ENCODE data around the gene CCDC194. TPM values are rescaled to one million over a fixed set of nuclear protein-coding genes. Genes with fewer than 3 reads are reported as not detected.

The CCDC194 gene
- total RNA-seq, 1 experiment from 2014 or later: 4.1 TPM

DNA sequence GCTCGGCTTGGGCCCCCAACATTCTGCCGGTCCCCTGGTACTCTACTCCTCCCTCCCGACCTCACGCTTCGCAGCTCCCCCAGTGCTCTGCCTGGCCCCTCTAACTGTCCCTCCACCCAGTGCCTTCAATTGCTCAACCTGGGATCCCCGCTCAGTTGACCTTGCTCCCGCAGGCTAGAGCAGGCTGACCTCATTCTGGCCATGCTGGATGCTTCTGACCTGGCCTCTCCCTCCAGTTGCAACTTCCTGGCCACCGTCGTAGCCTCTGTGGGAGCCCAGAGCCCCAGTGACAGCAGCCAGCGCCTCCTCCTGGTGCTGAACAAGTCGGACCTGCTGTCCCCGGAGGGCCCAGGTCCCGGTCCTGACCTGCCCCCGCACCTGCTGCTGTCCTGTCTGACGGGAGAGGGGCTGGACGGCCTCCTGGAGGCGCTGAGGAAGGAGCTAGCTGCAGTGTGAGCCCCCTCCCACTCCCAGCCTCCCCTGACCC is 53.1 kb downstream of the CCDC194 start:
- Histone ChIP-seq H3K79me2 (ENCODE audit: low read length) (peaks cover 9% of the 10 kb centered on the region), H3K27ac (ENCODE audit: low read length) (no peak overlapping the region), H3K4me3 (ENCODE audit: low read length) (no peak overlapping the region), H3K27me3 (ENCODE audit: low read length) (no peaks in the 10 kb centered on the region), H3K9me2 (replicated peaks; ENCODE audit: insufficient read depth, low read length) (no peaks in the 10 kb centered on the region), H2AFZ (ENCODE audit: low read length) (no peak overlapping the region), H3K4me1 (ENCODE audit: low read length) (peaks cover 12% of the 10 kb centered on the region), H3K4me2 (ENCODE audit: low read depth, low read length, poor library complexity, severe bottlenecking) (no peak overlapping the region), H3K36me3 (ENCODE audit: insufficient read depth, low read length) (peaks cover 5% of the 10 kb centered on the region; the same call in 1 of the 2 replicates), H3K9me3 (ENCODE audit: low read length) (no peaks in the 10 kb centered on the region), H4K20me1 (ENCODE audit: insufficient read depth, low read depth, low read length) (no peaks in the 10 kb centered on the region), H3K9ac (ENCODE audit: low read length) (no peak overlapping the region)
- DNase-seq: no peak

Other genes starting within 250 kb of the CCDC194 start
- gene USE1, start 178.8 kb downstream of the CCDC194 start, total RNA-seq (2014; rRNA removed; shearing (Covaris generic); ENCODE audit: low replicate concordance): 34.0 and 39.8 TPM in 2 replicates
- gene OCEL1, start 168.0 kb downstream of the CCDC194 start, total RNA-seq (2014; rRNA removed; shearing (Covaris generic); ENCODE audit: low replicate concordance): 6.2 and 13.0 TPM in 2 replicates
- gene NR2F6, start 148.3 kb downstream of the CCDC194 start, total RNA-seq (2014; rRNA removed; shearing (Covaris generic); ENCODE audit: low replicate concordance): 8.6 and 20.3 TPM in 2 replicates
- 0.25 TPM in 1 of 2 replicates, not detected in the other for gene USHBP1, start 129.5 kb downstream of the CCDC194 start, total RNA-seq (2014; rRNA removed; shearing (Covaris generic); ENCODE audit: low replicate concordance)
- 83.9 and 84.7 TPM in 2 replicates for gene BABAM1, start 126.8 kb downstream of the CCDC194 start, total RNA-seq (2014; rRNA removed; shearing (Covaris generic); ENCODE audit: low replicate concordance)
- gene ANKLE1, start 112.3 kb downstream of the CCDC194 start, total RNA-seq (2014; rRNA removed; shearing (Covaris generic); ENCODE audit: low replicate concordance): 19.6 and 29.4 TPM in 2 replicates
- 0.37 and 2.0 TPM in 2 replicates for gene ABHD8, start 90.8 kb downstream of the CCDC194 start, total RNA-seq (2014; rRNA removed; shearing (Covaris generic); ENCODE audit: low replicate concordance)
- 34.0 and 68.6 TPM in 2 replicates for gene MRPL34, start 88.3 kb downstream of the CCDC194 start, total RNA-seq (2014; rRNA removed; shearing (Covaris generic); ENCODE audit: low replicate concordance)
- gene DDA1, start 84.6 kb downstream of the CCDC194 start, total RNA-seq (2014; rRNA removed; shearing (Covaris generic); ENCODE audit: low replicate concordance): 24.4 and 33.0 TPM in 2 replicates
- gene ANO8, start 59.3 kb downstream of the CCDC194 start, total RNA-seq (2014; rRNA removed; shearing (Covaris generic); ENCODE audit: low replicate concordance): 0.82 and 2.3 TPM in 2 replicates
- gene GTPBP3, start 56.6 kb downstream of the CCDC194 start, total RNA-seq (2014; rRNA removed; shearing (Covaris generic); ENCODE audit: low replicate concordance): 29.3 and 88.1 TPM in 2 replicates
- gene PLVAP, start 16.9 kb downstream of the CCDC194 start, total RNA-seq (2014; rRNA removed; shearing (Covaris generic); ENCODE audit: low replicate concordance): 0.22 and 0.41 TPM in 2 replicates
- 56.2 and 156 TPM in 2 replicates for gene BST2, start 11.4 kb upstream of the CCDC194 start, total RNA-seq (2014; rRNA removed; shearing (Covaris generic); ENCODE audit: low replicate concordance)
- gene MVB12A, start 25.9 kb upstream of the CCDC194 start, total RNA-seq (2014; rRNA removed; shearing (Covaris generic); ENCODE audit: low replicate concordance): 44.7 and 55.2 TPM in 2 replicates
- gene TMEM221, start 54.5 kb upstream of the CCDC194 start, total RNA-seq (2014; rRNA removed; shearing (Covaris generic); ENCODE audit: low replicate concordance): not detected in 2 replicates
- gene NXNL1, start 66.7 kb upstream of the CCDC194 start, total RNA-seq (2014; rRNA removed; shearing (Covaris generic); ENCODE audit: low replicate concordance): not detected in 2 replicates
- gene SLC27A1, start 76.3 kb upstream of the CCDC194 start, total RNA-seq (2014; rRNA removed; shearing (Covaris generic); ENCODE audit: low replicate concordance): 4.0 and 4.8 TPM in 2 replicates
- gene PGLS, start 117.5 kb upstream of the CCDC194 start, total RNA-seq (2014; rRNA removed; shearing (Covaris generic); ENCODE audit: low replicate concordance): 93.0 and 130 TPM in 2 replicates
- gene COLGALT1, start 161.5 kb upstream of the CCDC194 start, total RNA-seq (2014; rRNA removed; shearing (Covaris generic); ENCODE audit: low replicate concordance): 25.0 and 25.5 TPM in 2 replicates

Data from Karpas-422 (cell line).